Thyroid gland (tissue), 4 donors: ENCODE results near the gene EGFR. TPM values are rescaled to one million over a fixed set of nuclear protein-coding genes. Genes with fewer than 3 reads are reported as not detected.
A peak's percentile ranks its signal among the peaks of the same experiment; 100 is the strongest.

Experiments
- DNase-seq, 2 donors: peaks; one replicate each; pipeline ENCODE4 v3.0.0-alpha.2; 2019
- H3K27ac ChIP-seq, 3 donors: fragments of 200-600 bp; sonication (generic); 1 replicate in 2 of 3; 2 replicates in 1 of 3; pipeline ENCODE4 v1.5.1; 2016 to 2019; ENCODE audit warnings: mild to moderate bottlenecking in 1 of 3, moderate library complexity in 1 of 3
- H3K27me3 ChIP-seq: fragments of 200-600 bp; sonication (generic); one replicate; pipeline ENCODE4 v1.5.1; 2019
- H3K36me3 ChIP-seq, 2 donors: fragments of 200-600 bp; sonication (generic); one replicate each; pipeline ENCODE4 v1.5.1; 2016 to 2019
- H3K4me1 ChIP-seq, 2 donors: fragments of 200-600 bp; sonication (generic); one replicate each; pipeline ENCODE4 v1.5.1; 2017 to 2019
- H3K4me3 ChIP-seq, 3 donors: fragments of 200-600 bp; sonication (generic); replicated peaks in 1 of 3; 1 replicate in 2 of 3; 2 replicates in 1 of 3; pipeline ENCODE4 v1.5.1; 2016; ENCODE audit warnings: mild to moderate bottlenecking in 1 of 3
- H3K9me3 ChIP-seq: fragments of 200-600 bp; sonication (generic); one replicate; pipeline ENCODE4 v1.5.1; 2017
- POLR2A ChIP-seq, 2 donors: fragments of 450-650 bp; IDR thresholded peaks; one replicate each; pipeline ENCODE4 v1.6.1; 2017; ENCODE audit warnings: antibody characterized with exemption in 2 of 2, mild to moderate bottlenecking in 2 of 2, moderate library complexity in 1 of 2
- WGBS, 2 donors: methylation state at CpG; one replicate each; pipeline ENCODE4 v1.1.5; 2017; 5-methylcytosine and 5-hydroxymethylcytosine counted together
- intact Hi-C: fragments of 100-400 bp; cut with DNase I; formaldehyde crosslinking; loops from one replicate; pipeline ENCODE4 v1.15.1; 2023
- total RNA-seq, 4 donors: library from RNA; depleted of rRNA; stranded (reverse); fragments of >200 nt; gene quantifications; one replicate each; pipeline ENCODE4 v1.2.3, GENCODE V29; 2016
- TF ChIP-seq, protein P1 (sequence below), 6 experiments: fragments of 200-600 bp in 3 of 6; fragments of 450-650 bp in 3 of 6; sonication (generic) in 3 of 6; IDR thresholded peaks; one replicate each; pipeline ENCODE4 v1.5.1; 2016 to 2019; ENCODE audit warnings: antibody characterized with exemption in 6 of 6, mild to moderate bottlenecking in 2 of 6, inconsistent platforms in 1 of 6, moderate library complexity in 1 of 6

EGFR gene
- total RNA-seq, 4 donors from 2014 or later: 57.5 to 96.2 (median 84.7) TPM

DNA sequence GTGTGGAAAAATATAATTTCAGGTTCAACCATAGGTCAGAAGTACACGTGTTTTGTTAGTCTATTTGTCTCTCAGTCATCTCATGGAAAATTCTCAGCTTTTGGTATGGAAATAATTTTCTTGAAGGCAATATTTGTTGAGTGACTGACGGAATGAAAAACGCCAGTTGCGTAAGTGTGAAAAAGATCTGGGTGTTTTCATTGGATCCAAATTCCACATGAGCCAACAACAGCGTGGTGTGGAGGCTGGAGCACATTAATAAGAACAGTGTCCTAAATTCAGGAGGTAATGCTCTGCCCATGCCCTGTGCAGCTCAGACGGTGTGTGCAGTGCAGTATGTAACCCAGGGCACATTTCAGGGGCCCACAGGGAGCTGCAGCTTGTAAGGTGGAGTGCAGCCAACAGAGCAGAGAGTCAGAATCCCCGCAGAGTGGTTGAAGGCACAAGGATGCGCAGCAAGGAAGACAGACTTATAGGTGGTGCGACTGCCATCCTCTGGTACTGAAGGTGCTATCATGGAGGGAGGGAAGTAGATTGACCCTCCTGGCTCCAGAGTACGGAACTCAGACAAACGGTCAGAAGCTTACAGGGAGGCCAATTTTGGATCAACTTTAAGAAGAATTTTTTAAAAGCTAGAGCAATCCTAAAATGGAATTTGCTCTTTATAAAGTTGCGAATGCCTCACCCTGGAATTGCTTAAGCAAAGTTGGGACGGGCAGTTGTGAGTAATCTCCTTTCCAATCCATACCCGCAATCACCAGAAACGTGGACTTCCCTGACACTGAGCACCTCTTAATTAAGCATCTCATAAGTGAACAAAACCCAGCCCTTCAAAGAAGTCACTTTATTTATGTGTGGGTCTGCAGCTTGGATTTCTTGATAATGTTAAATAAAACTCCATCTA, 38.0 kb downstream of the EGFR start:
- H3K4me3 ChIP-seq: no peak overlapping the region
- 83 to 89% methylated on average over 15 of the region's 15 CpGs for WGBS, 2 donors
- intact Hi-C loops: no loop called here
- H3K4me1 ChIP-seq: peaks cover 9 to 10% of the 10 kb centered on the region in 2 donors
- no peaks in the 10 kb centered on the region for H3K36me3 ChIP-seq
- TF ChIP-seq, protein P1, sequence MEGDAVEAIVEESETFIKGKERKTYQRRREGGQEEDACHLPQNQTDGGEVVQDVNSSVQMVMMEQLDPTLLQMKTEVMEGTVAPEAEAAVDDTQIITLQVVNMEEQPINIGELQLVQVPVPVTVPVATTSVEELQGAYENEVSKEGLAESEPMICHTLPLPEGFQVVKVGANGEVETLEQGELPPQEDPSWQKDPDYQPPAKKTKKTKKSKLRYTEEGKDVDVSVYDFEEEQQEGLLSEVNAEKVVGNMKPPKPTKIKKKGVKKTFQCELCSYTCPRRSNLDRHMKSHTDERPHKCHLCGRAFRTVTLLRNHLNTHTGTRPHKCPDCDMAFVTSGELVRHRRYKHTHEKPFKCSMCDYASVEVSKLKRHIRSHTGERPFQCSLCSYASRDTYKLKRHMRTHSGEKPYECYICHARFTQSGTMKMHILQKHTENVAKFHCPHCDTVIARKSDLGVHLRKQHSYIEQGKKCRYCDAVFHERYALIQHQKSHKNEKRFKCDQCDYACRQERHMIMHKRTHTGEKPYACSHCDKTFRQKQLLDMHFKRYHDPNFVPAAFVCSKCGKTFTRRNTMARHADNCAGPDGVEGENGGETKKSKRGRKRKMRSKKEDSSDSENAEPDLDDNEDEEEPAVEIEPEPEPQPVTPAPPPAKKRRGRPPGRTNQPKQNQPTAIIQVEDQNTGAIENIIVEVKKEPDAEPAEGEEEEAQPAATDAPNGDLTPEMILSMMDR (IDR thresholded peaks at IDR 0.05): no peak
- no peak for TF ChIP-seq POLR2A (IDR thresholded peaks at IDR 0.05)
- H3K27ac ChIP-seq: no peak overlapping the region
- no peaks in the 10 kb centered on the region for H3K9me3 ChIP-seq
- no peaks in the 10 kb centered on the region for H3K27me3 ChIP-seq
- DNase-seq: no peak

GRCh38 chr7:55058314-55058713, 39.5 kb downstream of the EGFR start:
- H3K27ac ChIP-seq: no peak overlapping the region
- intact Hi-C loops: no loop called here
- 96 to 97% methylated on average over 10 of the region's 10 CpGs for WGBS, 2 donors
- no peaks in the 10 kb centered on the region for H3K36me3 ChIP-seq
- H3K9me3 ChIP-seq: no peaks in the 10 kb centered on the region
- TF ChIP-seq, protein P1 (IDR thresholded peaks at IDR 0.05): no peak
- TF ChIP-seq POLR2A (IDR thresholded peaks at IDR 0.05): no peak
- H3K4me3 ChIP-seq: no peak overlapping the region
- peaks cover 9 to 10% of the 10 kb centered on the region in 2 donors for H3K4me1 ChIP-seq
- DNase-seq: no peak
- H3K27me3 ChIP-seq: no peaks in the 10 kb centered on the region

GRCh38 chr7:55059021-55059420, 40.2 kb downstream of the EGFR start:
- WGBS, 2 donors: 86 to 92% methylated on average over 2 of the region's 2 CpGs
- TF ChIP-seq POLR2A (IDR thresholded peaks at IDR 0.05): no peak
- TF ChIP-seq, protein P1 (IDR thresholded peaks at IDR 0.05): no peak
- Histone ChIP-seq H3K4me1 (peaks cover 9 to 10% of the 10 kb centered on the region in 2 donors), H3K4me3 (no peak overlapping the region), H3K36me3 (no peaks in the 10 kb centered on the region), H3K27me3 (no peaks in the 10 kb centered on the region), H3K27ac (no peak overlapping the region), H3K9me3 (no peaks in the 10 kb centered on the region)
- intact Hi-C loops: no loop called here
- DNase-seq: no peak

DNA sequence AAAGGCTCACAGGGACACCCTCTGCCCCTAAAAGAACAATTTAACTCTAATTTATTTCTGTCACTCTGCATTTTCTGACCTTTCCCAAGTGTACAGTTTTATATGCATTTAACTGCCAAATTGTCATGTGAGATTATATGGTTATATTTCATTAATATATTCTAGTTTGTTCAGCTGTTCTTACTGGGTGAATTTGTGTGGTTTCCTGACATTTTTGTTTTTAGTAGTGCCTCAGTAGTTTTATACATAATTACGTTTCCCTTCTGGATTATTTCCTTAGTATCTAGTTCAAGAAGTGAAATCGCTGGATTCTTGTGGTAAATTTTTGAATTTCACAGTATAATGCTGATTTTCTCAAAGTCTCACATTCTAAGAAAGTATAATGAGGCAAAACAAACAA, 41.3 kb downstream of the EGFR start:
- TF ChIP-seq, protein P1 (IDR thresholded peaks at IDR 0.05): no peak
- no peak for TF ChIP-seq POLR2A (IDR thresholded peaks at IDR 0.05)
- Histone ChIP-seq H3K9me3 (no peaks in the 10 kb centered on the region), H3K27ac (peak overlapping the region in 1 of 3 donors; percentile 22), H3K4me1 (peaks cover 10 to 19% of the 10 kb centered on the region in 2 donors), H3K4me3 (no peak overlapping the region), H3K27me3 (no peaks in the 10 kb centered on the region), H3K36me3 (no peaks in the 10 kb centered on the region)
- intact Hi-C loops: no loop called here
- no peak for DNase-seq
- WGBS, 2 donors: 81 to 86% methylated on average over 2 of the region's 2 CpGs

- peak overlapping the region in 2 of 3 donors; percentile 13 to 22 for H3K27ac ChIP-seq
- intact Hi-C loops: no loop called here
- TF ChIP-seq, protein P1 (IDR thresholded peaks at IDR 0.05): no peak
- no peak for TF ChIP-seq POLR2A (IDR thresholded peaks at IDR 0.05)
- 43 to 61% methylated on average over 6 of the region's 6 CpGs for WGBS, 2 donors
- DNase-seq: peak in 1 of 2 donors; percentile 46
- H3K4me1 ChIP-seq: peaks cover 16 to 25% of the 10 kb centered on the region in 2 donors
- no peaks in the 10 kb centered on the region for H3K36me3 ChIP-seq
- H3K27me3 ChIP-seq: no peaks in the 10 kb centered on the region
- H3K4me3 ChIP-seq: no peak overlapping the region
- H3K9me3 ChIP-seq: no peaks in the 10 kb centered on the region
Measured at GRCh38 chr7:55060636-55061022, 41.8 kb downstream of the EGFR start.
